ENCODE data around the gene EXOC6B. TPM values are rescaled to one million over a fixed set of nuclear protein-coding genes. Genes with fewer than 3 reads are reported as not detected.

Gene EXOC6B
- total RNA-seq, 2 donors from 2014 or later: 11.7 to 12.9 TPM

GRCh38 chr2:72166279-72166678 lies 659.6 kb downstream of the EXOC6B start:
- H3K36me3 ChIP-seq (replicated peaks in 1 of 2; ENCODE audit: insufficient read depth in 1 of 2, low read depth in 2 of 2): no peaks in the 10 kb centered on the region
- H3K27ac ChIP-seq: no peak overlapping the region
- no peaks in the 10 kb centered on the region for H3K4me1 ChIP-seq
- DNase-seq (no peak), ATAC-seq (no peak)
- no peak overlapping the region for H3K4me3 ChIP-seq
- TF ChIP-seq POLR2A (IDR thresholded peaks at IDR 0.05): no peak
- TF ChIP-seq, protein P1, sequence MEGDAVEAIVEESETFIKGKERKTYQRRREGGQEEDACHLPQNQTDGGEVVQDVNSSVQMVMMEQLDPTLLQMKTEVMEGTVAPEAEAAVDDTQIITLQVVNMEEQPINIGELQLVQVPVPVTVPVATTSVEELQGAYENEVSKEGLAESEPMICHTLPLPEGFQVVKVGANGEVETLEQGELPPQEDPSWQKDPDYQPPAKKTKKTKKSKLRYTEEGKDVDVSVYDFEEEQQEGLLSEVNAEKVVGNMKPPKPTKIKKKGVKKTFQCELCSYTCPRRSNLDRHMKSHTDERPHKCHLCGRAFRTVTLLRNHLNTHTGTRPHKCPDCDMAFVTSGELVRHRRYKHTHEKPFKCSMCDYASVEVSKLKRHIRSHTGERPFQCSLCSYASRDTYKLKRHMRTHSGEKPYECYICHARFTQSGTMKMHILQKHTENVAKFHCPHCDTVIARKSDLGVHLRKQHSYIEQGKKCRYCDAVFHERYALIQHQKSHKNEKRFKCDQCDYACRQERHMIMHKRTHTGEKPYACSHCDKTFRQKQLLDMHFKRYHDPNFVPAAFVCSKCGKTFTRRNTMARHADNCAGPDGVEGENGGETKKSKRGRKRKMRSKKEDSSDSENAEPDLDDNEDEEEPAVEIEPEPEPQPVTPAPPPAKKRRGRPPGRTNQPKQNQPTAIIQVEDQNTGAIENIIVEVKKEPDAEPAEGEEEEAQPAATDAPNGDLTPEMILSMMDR (IDR thresholded peaks at IDR 0.05): no peak
- intact Hi-C loops (cut with DNase I): no loop called here
- no peaks in the 10 kb centered on the region for H3K27me3 ChIP-seq
- WGBS, 2 donors: 84% methylated on average over 3 of the region's 3 CpGs
- H3K9me3 ChIP-seq: no peaks in the 10 kb centered on the region

DNA sequence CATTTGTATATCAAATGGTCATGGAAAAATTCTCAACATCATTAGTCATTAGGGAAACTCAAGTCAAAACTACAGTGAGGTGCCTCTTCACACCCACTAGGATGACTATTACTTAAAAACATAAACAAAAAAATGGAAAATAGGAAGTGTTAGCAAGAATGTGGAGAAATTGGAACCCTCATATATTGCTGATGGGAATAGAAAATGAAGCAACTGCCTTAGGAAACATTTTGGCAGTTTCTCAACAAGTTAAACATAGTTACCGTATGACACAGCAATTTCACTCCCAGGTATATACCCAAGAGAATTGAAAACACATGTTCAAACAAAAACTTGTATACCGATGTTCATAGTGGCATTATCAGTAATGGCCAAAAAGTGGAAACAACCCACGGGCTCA lies 660.0 kb downstream of the EXOC6B start:
- TF ChIP-seq, protein P1 (IDR thresholded peaks at IDR 0.05): no peak
- no peak for TF ChIP-seq POLR2A (IDR thresholded peaks at IDR 0.05)
- WGBS, 2 donors: 62 to 70% methylated on average over 3 of the region's 3 CpGs
- H3K4me3 ChIP-seq: no peak overlapping the region
- H3K36me3 ChIP-seq (replicated peaks in 1 of 2; ENCODE audit: insufficient read depth in 1 of 2, low read depth in 2 of 2): no peaks in the 10 kb centered on the region
- ATAC-seq: no peak
- no peak overlapping the region for H3K27ac ChIP-seq
- DNase-seq: no peak
- H3K4me1 ChIP-seq: no peaks in the 10 kb centered on the region
- H3K27me3 ChIP-seq: no peaks in the 10 kb centered on the region
- intact Hi-C loops (cut with DNase I): no loop called here
- H3K9me3 ChIP-seq: no peaks in the 10 kb centered on the region

DNA sequence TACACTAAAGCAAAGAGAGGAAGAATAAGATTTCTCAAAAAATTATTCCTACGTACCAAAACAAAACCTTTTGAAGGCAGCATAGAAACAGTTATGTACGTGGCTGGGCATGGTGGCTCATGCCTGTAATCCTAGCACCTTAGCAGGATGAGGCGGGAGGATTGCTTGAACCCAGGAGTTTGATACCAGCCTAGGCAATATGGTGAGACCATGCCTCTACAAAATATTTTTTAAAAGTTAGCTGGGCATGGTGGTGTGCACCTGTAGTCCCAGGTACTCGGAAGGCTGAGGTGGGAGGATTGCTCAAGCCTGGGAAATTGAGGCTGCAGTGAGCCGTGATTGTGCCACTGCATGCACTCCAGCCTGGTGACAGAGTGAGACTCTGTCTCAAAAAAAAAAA lies 663.3 kb downstream of the EXOC6B start:
- no peaks in the 10 kb centered on the region for H3K27me3 ChIP-seq
- no peak for ATAC-seq
- no peaks in the 10 kb centered on the region for H3K36me3 ChIP-seq (replicated peaks in 1 of 2; ENCODE audit: insufficient read depth in 1 of 2, low read depth in 2 of 2)
- H3K27ac ChIP-seq: no peak overlapping the region
- no peak for DNase-seq
- H3K4me1 ChIP-seq: no peaks in the 10 kb centered on the region
- intact Hi-C loops (cut with DNase I): no loop called here
- WGBS, 2 donors: 82 to 89% methylated on average over 5 of the region's 5 CpGs
- TF ChIP-seq, protein P1 (IDR thresholded peaks at IDR 0.05): no peak
- TF ChIP-seq POLR2A (IDR thresholded peaks at IDR 0.05): no peak
- no peak overlapping the region for H3K4me3 ChIP-seq
- no peaks in the 10 kb centered on the region for H3K9me3 ChIP-seq

DNA sequence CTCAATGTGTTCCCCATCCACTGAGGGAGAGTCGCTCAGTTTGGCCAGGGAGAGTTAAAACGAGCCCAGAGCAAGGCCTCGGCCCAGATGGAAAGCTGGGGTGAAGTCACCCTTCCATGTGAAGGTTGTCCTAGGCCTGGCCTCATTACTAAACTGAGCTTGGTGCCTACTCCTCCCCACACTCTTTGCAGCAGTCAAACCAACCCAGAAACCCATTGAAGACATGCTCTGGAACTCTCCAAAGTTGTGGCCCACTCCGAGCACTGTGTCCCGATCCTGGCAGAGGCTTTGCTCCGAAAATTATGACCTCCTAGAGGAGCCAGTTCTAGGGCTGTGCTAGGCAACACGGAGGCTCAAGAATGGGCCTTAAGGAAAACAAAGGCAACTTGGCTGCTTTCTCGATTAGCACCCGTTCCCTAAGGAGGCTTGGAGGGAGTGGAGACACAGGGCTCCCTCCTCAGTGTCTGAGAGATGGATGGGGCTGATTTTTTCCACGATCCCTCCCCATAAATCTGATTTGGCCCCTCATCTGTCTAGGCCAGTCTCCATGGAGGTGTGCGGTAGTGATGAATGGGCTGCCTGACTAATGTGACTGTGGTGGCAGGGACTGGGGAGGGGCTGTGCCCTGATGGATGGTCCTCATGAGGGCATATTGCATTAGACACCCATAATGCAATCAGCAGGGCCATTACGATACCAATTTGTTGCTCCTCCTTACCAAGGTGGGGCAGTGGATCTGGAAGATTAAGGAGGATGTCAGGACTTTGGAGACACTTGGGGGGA lies 666.4 kb downstream of the EXOC6B start:
- Histone ChIP-seq H3K4me3 (no peak overlapping the region), H3K4me1 (no peaks in the 10 kb centered on the region), H3K9me3 (no peaks in the 10 kb centered on the region), H3K27ac (no peak overlapping the region), H3K27me3 (no peaks in the 10 kb centered on the region), H3K36me3 (replicated peaks in 1 of 2; ENCODE audit: insufficient read depth in 1 of 2, low read depth in 2 of 2) (no peaks in the 10 kb centered on the region)
- no peak for DNase-seq
- TF ChIP-seq POLR2A (IDR thresholded peaks at IDR 0.05): no peak
- TF ChIP-seq, protein P1 (IDR thresholded peaks at IDR 0.05): no peak
- no peak for ATAC-seq
- 79 to 81% methylated on average over 10 to 12 of the region's 12 CpGs for WGBS, 2 donors
- intact Hi-C loops (cut with DNase I): no loop called here

All from body of pancreas (tissue), 4 donors.